Limb (tissue), 2 donors: ENCODE data around the gene CDH13.
A peak's percentile ranks its signal among the peaks of the same experiment; 100 is the strongest.

Source experiments
- DNase-seq, 2 donors: peaks; one replicate each; pipeline ENCODE4 v3.0.0-alpha.2; 2016; ENCODE audit errors: extremely low spot score in 2 of 2

The CDH13 gene

GRCh38 chr16:83819361-83819760, 1192.6 kb downstream of the CDH13 start:
- DNase-seq: no peak

- DNase-seq: peak; percentile 81 to 87
Measured at GRCh38 chr16:83826146-83826913, 1199.6 kb downstream of the CDH13 start.

- no peak for DNase-seq
Measured at GRCh38 chr16:83830091-83830768, 1203.5 kb downstream of the CDH13 start.

- no peak for DNase-seq
Measured at GRCh38 chr16:83830769-83831455, 1204.1 kb downstream of the CDH13 start.

GRCh38 chr16:83831456-83831987, 1204.8 kb downstream of the CDH13 start:
- DNase-seq: no peak

GRCh38 chr16:83833921-83834320, 1207.2 kb downstream of the CDH13 start:
- no peak for DNase-seq

- DNase-seq: no peak
Measured at GRCh38 chr16:83835586-83836566, 1209.1 kb downstream of the CDH13 start.

- DNase-seq: no peak
Measured at GRCh38 chr16:83837566-83837965, 1210.8 kb downstream of the CDH13 start.

- no peak for DNase-seq
Measured at GRCh38 chr16:83838151-83838550, 1211.4 kb downstream of the CDH13 start.

- DNase-seq: no peak
Measured at GRCh38 chr16:83839561-83839960, 1212.8 kb downstream of the CDH13 start.

- DNase-seq: no peak
Measured at GRCh38 chr16:83840060-83840617, 1213.4 kb downstream of the CDH13 start.

- no peak for DNase-seq
Measured at GRCh38 chr16:83842291-83842690, 1215.5 kb downstream of the CDH13 start.

- DNase-seq: no peak
Measured at GRCh38 chr16:83842756-83843507, 1216.2 kb downstream of the CDH13 start.

- DNase-seq: no peak
Measured at GRCh38 chr16:83843657-83844056, 1216.9 kb downstream of the CDH13 start.

- DNase-seq: no peak
Measured at GRCh38 chr16:83845263-83845662, 1218.5 kb downstream of the CDH13 start.

GRCh38 chr16:83847371-83848225, 1220.8 kb downstream of the CDH13 start:
- DNase-seq: no peak

- peak in 1 of 2 donors; percentile 26 for DNase-seq
Measured at GRCh38 chr16:83849421-83849820, 1222.7 kb downstream of the CDH13 start.
